GM21381 (cell line): ENCODE results near the gene ZNF773.

Source experiments
- ATAC-seq: cut with Tn5 transposase; IDR thresholded peaks from one replicate; pipeline ENCODE4 v1.9.1; 2021; ENCODE audit warnings: mild to moderate bottlenecking, moderate library complexity; ENCODE audit not compliant: unreplicated experiment

The ZNF773 gene

GRCh38 chr19:57557659-57558058 is 57.9 kb downstream of the ZNF773 start:
- ATAC-seq: no peak
